ENCODE results near the gene DNAI1.
A peak's percentile ranks its signal among the peaks of the same experiment; 100 is the strongest.

GRCh38 chr9:34566972-34567371 is 108.4 kb downstream of the DNAI1 start:
- TF ChIP-seq RCOR1 (IDR thresholded peaks at IDR 0.05; ENCODE audit: low read length), result no peak
- peak in 1 of 2 experiments; percentile 72; a peak in 1 of 4 replicates for TF ChIP-seq EP300 (IDR thresholded peaks at IDR 0.05; ENCODE audit: borderline replicate concordance in 1 of 2, low read depth in 1 of 2, low read length in 1 of 2)
- TF ChIP-seq CTCF (IDR thresholded peaks at IDR 0.05), result no peak
- TF ChIP-seq MXI1 (IDR thresholded peaks at IDR 0.05; ENCODE audit: low read depth, low read length), result peak; percentile 75
- no peak for TF ChIP-seq USF2 (IDR thresholded peaks at IDR 0.05; ENCODE audit: borderline replicate concordance, low read depth, low read length)
- no peak for TF ChIP-seq REST (IDR thresholded peaks at IDR 0.05; ENCODE audit: low read depth, low read length)
- TF ChIP-seq POLR2AphosphoS5 (IDR thresholded peaks at IDR 0.05; ENCODE audit: low read depth, low read length), result no peak
- TF ChIP-seq RXRA (IDR thresholded peaks at IDR 0.05; ENCODE audit: borderline replicate concordance, low read depth), result no peak
- TF ChIP-seq EZH2phosphoT487 (IDR thresholded peaks at IDR 0.05; ENCODE audit: borderline replicate concordance, low read depth), result no peak
